ENCODE measurements around the gene BLMH. TPM values are rescaled to one million over a fixed set of nuclear protein-coding genes. Genes with fewer than 3 reads are reported as not detected.

BLMH gene
- total RNA-seq, 4 donors from 2014 or later: 140 to 188 (median 176) TPM

DNA sequence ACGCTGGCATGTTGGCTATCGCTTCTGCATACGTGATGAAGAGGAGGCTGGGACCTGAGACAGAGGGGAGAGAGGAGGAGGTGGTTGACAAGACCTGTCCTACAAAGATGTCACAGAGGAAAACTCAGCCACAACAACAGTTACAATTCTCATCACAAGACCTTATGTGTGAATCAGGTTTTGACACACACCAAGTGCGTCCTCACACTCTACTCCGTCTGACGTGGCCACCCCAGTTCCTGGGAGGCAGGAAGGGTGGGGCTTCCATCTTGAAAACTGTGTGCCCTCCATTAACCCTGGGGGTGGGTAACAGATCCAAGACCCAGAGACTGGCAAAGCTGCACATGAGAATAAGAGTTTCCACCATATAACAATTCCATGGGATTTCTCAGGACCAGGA is 80.4 kb downstream of the BLMH start:
- Histone ChIP-seq H3K36me3 (no peaks in the 10 kb centered on the region), H3K4me3 (no peak overlapping the region), H3K9me3 (no peaks in the 10 kb centered on the region), H3K27me3 (peaks cover 3% of the 10 kb centered on the region), H3K4me1 (no peaks in the 10 kb centered on the region), H3K27ac (no peak overlapping the region)
- no peak for TF ChIP-seq POLR2AphosphoS5 (IDR thresholded peaks at IDR 0.05)
- DNase-seq (ENCODE audit: low spot score in 2 of 2): peak in 1 of 2 donors; percentile 21
- 77% methylated on average over 6 of the region's 6 CpGs for WGBS

DNA sequence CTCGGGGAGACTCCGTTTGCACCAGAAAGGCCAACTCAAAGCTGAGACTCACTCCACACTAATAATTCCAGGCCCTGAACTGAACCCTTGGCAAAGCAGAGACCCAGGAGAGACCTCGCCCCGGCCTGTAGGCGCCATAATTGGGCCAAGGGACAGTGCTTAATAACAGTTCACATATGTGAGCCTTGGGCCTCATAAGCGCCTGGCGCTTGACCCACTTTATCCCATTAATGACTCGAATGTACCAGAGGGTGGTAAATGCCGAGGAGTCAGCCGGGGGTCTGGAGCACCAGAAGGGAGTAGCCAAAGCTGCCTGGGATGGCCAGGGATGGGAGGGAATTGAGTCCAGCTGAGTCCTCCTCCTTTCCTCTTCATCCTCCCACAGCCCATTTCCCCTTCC is 80.8 kb downstream of the BLMH start:
- WGBS: 91% methylated on average over 10 of the region's 10 CpGs
- Histone ChIP-seq H3K27me3 (peaks cover 3% of the 10 kb centered on the region), H3K36me3 (no peaks in the 10 kb centered on the region), H3K9me3 (no peaks in the 10 kb centered on the region), H3K27ac (no peak overlapping the region), H3K4me3 (no peak overlapping the region), H3K4me1 (no peaks in the 10 kb centered on the region)
- DNase-seq (ENCODE audit: low spot score in 2 of 2): peak in 1 of 2 donors; percentile 12
- TF ChIP-seq POLR2AphosphoS5 (IDR thresholded peaks at IDR 0.05) (no peak), POLR2A (IDR thresholded peaks at IDR 0.05) (no peak), EP300 (IDR thresholded peaks at IDR 0.05) (no peak)
- TF ChIP-seq, protein P1, sequence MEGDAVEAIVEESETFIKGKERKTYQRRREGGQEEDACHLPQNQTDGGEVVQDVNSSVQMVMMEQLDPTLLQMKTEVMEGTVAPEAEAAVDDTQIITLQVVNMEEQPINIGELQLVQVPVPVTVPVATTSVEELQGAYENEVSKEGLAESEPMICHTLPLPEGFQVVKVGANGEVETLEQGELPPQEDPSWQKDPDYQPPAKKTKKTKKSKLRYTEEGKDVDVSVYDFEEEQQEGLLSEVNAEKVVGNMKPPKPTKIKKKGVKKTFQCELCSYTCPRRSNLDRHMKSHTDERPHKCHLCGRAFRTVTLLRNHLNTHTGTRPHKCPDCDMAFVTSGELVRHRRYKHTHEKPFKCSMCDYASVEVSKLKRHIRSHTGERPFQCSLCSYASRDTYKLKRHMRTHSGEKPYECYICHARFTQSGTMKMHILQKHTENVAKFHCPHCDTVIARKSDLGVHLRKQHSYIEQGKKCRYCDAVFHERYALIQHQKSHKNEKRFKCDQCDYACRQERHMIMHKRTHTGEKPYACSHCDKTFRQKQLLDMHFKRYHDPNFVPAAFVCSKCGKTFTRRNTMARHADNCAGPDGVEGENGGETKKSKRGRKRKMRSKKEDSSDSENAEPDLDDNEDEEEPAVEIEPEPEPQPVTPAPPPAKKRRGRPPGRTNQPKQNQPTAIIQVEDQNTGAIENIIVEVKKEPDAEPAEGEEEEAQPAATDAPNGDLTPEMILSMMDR (IDR thresholded peaks at IDR 0.05): no peak

DNA sequence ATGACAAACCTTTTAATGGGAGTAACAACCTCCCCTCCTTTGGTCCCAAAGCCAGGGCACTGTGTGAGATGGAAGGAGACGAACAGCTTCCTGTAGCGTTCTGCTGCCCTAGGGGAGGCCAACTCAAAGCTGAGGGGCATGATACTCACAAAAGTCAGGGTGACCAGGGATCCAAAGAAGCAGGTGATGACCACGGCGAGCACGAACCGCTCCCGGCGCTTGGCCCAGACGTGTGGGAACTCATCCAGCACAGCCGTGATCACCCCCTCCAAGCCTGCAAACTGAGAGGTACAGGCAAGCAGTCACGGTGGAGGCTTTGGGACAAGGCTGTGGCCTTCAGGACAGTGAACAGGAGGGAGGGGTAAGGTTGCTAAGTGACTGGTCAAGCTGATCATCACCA is 81.4 kb downstream of the BLMH start:
- Histone ChIP-seq H3K27ac (no peak overlapping the region), H3K4me3 (no peak overlapping the region), H3K27me3 (peaks cover 3% of the 10 kb centered on the region), H3K36me3 (no peaks in the 10 kb centered on the region), H3K9me3 (no peaks in the 10 kb centered on the region), H3K4me1 (no peaks in the 10 kb centered on the region)
- 92% methylated on average over 3 of the region's 11 CpGs for WGBS
- TF ChIP-seq, protein P1 (IDR thresholded peaks at IDR 0.05): no peak
- TF ChIP-seq EP300 (IDR thresholded peaks at IDR 0.05) (no peak), POLR2A (IDR thresholded peaks at IDR 0.05) (no peak), POLR2AphosphoS5 (IDR thresholded peaks at IDR 0.05) (no peak)
- DNase-seq (ENCODE audit: low spot score in 2 of 2): no peak

DNA sequence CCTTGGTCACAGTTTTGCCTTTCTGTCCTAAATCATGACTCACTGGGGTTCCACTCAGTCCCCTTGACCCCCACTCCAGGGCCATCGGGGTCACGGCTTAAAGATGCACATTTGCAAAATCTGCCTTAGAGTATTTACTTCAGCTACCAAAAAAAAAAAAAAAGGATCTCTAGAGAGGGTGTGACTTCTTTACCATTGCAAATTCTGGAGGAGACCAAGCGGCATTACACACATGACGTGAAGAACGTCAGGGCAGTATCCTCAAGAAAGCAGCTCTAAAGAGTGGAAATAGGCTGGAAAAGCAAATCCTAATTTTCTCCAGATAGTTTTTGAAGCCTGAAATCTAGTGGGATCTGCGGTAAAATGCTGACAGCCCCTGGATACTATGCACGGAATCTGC is 81.8 kb downstream of the BLMH start:
- Histone ChIP-seq H3K4me1 (no peaks in the 10 kb centered on the region), H3K27me3 (peaks cover 3% of the 10 kb centered on the region), H3K36me3 (no peaks in the 10 kb centered on the region), H3K4me3 (no peak overlapping the region), H3K9me3 (no peaks in the 10 kb centered on the region), H3K27ac (no peak overlapping the region)
- DNase-seq (ENCODE audit: low spot score in 2 of 2): no peak
- TF ChIP-seq POLR2AphosphoS5 (IDR thresholded peaks at IDR 0.05): no peak
- no peak for TF ChIP-seq EP300 (IDR thresholded peaks at IDR 0.05)
- TF ChIP-seq, protein P1 (IDR thresholded peaks at IDR 0.05): no peak
- no peak for TF ChIP-seq POLR2A (IDR thresholded peaks at IDR 0.05)
- WGBS: 92% methylated on average over 7 of the region's 7 CpGs

DNA sequence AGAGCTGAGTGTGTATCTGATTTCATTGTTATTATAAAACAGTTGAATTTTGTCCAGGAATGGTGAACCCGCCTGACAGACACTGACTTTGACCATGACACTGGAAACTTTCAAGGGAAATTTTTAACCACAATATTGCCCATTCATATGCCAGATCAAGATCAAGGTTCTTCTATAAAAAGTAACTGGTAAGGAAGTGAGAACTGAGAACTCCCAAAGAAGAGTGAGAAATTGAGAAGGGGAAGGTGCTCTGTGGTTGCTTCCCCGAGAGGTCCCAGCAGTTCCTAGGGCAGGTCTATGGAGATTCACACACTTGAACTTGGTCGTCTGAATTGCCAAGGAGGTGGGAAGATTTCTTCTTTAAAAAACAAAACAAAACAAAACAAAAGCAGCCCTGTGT is 83.5 kb downstream of the BLMH start:
- WGBS: 53% methylated on average over 3 of the region's 3 CpGs

More for the DNA sequence above, 83.5 kb downstream of the BLMH start:
- H3K27me3 ChIP-seq: peaks cover 3% of the 10 kb centered on the region
- no peaks in the 10 kb centered on the region for H3K9me3 ChIP-seq
- H3K27ac ChIP-seq: no peak overlapping the region
- no peak for TF ChIP-seq POLR2A (IDR thresholded peaks at IDR 0.05)
- TF ChIP-seq, protein P1 (IDR thresholded peaks at IDR 0.05): no peak
- TF ChIP-seq POLR2AphosphoS5 (IDR thresholded peaks at IDR 0.05): no peak
- TF ChIP-seq EP300 (IDR thresholded peaks at IDR 0.05): no peak
- H3K4me3 ChIP-seq: no peak overlapping the region
- H3K36me3 ChIP-seq: no peaks in the 10 kb centered on the region
- no peaks in the 10 kb centered on the region for H3K4me1 ChIP-seq
- no peak for DNase-seq (ENCODE audit: low spot score in 2 of 2)

All from suprapubic skin (tissue), 4 donors.